Medulla oblongata (tissue), 1 donor: Measurements from ENCODE around the gene SETBP1.
A peak's percentile ranks its signal among the peaks of the same experiment; 100 is the strongest.

Experiments used
- DNase-seq: peaks from one replicate; pipeline ENCODE4 v3.0.0-alpha.2; 2015; ENCODE audit errors: extremely low spot score

SETBP1 gene

GRCh38 chr18:44816050-44816449 lies 135.4 kb downstream of the SETBP1 start:
- DNase-seq, result no peak

DNA sequence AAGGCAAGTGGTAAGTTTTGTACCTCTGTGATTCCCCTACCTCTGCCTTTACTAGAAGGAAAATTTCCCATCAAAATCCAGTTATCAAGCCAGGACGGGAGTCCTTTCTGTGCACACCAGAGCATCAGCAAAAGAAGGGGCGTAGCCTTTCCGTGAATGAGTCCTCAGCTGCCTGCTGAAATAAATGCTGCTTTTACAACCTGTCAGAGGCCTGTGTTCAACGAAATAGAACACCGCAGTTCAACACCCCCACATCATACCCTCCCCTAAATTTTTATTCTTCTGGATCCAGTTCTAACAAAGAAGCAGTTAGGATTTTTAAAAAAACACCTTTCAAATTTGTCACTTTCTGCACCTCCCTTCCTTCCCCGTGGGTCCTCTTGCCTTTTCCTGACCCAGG lies 135.8 kb downstream of the SETBP1 start:
- DNase-seq, result no peak

- DNase-seq, result no peak
These were observed 137.3 kb downstream of the SETBP1 start for GRCh38 chr18:44817831-44818473.

DNA sequence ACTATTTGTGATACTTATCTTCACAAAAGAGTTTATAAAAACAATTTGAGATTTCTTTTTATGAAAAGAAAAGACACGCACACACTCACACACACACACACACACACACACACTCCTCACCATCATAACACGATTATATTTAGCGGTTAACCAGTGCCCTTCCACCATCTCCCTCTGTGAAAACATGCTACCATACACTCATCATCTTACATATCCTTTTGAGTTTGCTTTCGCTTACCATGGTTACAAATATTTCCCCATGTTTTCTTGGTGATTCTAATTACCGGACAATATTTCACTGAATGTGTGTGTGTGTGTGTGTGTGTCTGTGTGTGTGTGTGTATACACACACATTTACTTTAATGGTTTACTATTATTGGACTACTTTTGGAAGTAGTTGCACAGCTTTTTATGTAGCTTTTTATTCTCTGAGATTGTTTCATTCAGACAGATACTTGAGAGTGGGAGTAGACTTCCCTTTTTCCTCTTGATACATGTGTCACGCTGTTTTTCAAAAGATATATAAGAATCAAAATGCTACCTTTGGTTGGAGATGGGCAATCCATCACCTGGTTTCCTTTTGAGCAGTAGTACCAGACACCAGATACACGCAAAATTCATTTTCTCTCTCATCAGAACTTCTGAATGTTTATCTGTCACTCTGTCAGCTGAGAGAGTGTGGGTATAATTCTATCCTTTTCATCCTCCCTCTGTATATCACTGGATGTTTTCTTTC lies 138.1 kb downstream of the SETBP1 start:
- no peak for DNase-seq

DNA sequence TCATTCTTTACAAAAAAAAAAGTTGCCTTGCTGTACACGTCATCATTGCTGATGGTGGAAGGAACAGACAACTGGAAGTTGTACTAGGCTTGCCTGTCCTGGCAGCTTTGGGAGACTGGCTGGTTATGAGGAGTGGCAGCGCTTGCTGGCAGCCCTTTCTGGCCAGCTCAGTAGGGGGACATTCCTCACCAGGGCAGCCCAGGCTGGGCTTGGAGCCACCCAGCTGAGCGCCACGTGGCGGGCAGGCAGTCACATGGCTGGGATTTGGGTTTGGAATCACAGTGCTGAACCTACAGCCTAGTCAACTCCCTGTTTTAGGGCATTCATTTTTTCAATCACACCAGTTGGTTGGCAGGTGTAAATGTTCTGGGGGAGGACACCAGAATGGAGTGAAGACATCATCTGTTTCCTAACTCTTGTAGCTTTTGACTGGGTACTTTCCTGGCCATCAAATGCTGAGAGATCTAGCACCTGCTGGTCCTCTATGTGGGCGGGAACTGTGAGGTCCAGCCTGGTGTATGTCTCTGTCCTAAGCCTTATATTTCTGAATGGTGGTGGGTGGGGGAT lies 139.3 kb downstream of the SETBP1 start:
- peak; percentile 57 for DNase-seq

GRCh38 chr18:44821924-44822323 lies 141.2 kb downstream of the SETBP1 start:
- no peak for DNase-seq

DNA sequence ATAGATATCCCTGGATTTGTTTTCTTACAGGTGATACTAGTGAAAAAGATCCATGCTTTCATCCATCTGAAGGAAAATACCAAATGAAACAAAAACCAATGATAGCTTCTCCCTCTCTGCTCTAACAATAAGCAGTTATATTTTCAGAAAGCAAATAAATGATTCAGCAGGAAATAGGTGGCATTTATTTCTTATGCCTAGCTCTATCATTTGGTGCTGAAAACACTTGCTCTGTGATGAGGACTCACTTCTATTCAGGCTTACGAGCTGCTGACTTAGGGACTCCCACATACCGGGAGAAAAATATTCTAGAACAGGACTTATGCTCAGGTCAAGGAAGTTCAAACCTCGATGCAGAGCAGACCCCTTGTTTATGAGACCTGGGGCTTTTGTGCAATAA lies 142.6 kb downstream of the SETBP1 start:
- DNase-seq, result no peak

GRCh38 chr18:44823782-44824181 lies 143.1 kb downstream of the SETBP1 start:
- DNase-seq, result no peak

DNA sequence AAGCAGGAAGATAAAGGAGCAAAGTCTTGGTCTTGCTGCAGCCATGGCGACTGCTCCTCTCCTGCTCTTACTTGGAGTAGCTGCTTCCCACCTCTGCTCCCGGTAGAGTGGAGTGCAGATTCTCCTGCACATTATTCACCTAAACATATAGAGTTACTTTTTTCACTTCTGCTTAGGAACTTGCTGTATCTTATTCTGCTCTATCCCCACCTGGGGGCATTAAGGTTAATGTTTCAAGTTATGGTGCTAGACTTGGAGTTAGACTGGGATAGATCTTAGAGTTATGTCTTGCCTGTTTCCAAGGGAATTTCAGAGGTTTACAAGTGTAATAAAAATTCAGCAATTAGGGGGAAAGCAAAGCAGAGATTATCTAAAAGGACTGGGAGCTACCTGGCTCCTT lies 144.2 kb downstream of the SETBP1 start:
- no peak for DNase-seq

DNA sequence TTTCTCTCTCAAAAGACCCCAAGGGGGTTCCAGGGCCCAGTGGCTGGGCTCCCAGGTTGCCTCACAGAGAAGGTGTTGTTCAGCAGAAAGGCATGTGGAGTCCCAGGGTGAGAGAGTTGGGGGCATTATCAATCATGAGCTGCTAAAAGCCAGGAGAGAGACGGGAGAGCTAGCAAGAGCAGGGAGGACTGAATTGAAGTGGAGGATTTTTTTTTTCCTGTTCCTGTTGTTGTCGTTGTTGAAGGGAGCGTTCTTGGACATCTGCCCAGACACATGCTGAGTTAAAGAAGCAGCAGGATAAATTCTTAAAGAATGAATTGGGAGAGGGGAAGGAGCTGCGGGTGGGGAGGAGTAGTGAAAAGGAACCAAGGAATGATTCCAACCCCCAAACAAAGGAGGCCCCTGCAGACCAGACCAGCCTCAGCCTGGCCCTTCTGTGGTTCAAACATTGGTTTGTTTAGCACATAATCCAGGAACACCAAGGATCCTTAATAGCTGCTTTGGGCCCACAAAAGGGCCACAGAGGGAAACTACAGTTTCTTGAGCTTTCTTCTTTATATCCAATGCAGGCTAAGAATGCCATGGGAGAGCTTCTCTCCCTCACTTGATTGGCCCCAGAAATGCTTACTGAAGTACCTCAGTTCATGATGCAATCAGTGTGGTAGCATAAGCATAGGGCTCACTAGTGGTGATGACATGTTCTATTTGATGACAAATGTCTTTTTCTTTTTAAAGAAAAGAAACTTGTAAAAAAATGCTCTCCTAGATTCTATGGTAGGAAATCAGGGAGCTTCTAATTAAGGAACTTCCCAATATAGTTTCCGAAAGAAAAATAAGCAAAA lies 146.0 kb downstream of the SETBP1 start:
- peak; percentile 87 for DNase-seq

GRCh38 chr18:44828080-44828479 lies 147.4 kb downstream of the SETBP1 start:
- DNase-seq, result no peak

DNA sequence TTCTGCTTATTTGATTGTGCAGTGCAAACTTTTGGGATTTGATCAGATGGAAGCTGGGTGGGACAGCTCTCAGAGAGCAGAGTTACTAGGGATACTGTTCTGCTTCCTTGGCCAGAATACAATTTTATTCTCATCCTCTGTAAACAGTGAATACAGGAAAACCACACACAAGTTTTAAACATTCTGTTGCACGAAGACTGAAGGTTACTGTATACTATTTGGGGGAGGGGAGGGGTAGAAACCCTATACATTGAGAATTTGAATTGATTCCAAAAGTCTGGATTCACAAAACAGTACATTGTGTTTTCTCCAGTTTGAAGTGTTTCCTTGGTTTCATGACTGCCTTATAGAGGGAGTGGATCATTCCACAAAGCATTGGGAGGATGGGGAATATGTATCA lies 149.9 kb downstream of the SETBP1 start:
- DNase-seq, result no peak

DNA sequence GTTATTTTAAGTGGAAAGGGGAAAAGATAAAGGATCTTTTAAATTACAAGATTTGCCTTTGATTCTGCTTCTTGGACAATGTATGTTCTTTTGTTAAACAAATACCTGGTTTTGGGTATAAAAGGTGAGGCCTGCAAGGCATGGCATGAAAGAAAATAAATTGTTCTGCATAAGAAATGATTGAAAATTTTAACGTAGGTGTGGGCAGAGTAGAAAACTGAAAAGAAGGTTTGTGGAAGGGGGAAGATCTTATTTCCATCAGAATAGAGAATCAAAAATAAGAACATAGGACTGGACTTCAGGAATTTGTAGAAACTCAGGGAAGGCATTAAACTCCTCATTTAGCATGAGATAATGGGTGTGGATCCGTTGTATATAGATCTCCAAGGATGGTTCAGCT lies 153.1 kb downstream of the SETBP1 start:
- no peak for DNase-seq

GRCh38 chr18:44834867-44835469 lies 154.3 kb downstream of the SETBP1 start:
- DNase-seq, result no peak

DNA sequence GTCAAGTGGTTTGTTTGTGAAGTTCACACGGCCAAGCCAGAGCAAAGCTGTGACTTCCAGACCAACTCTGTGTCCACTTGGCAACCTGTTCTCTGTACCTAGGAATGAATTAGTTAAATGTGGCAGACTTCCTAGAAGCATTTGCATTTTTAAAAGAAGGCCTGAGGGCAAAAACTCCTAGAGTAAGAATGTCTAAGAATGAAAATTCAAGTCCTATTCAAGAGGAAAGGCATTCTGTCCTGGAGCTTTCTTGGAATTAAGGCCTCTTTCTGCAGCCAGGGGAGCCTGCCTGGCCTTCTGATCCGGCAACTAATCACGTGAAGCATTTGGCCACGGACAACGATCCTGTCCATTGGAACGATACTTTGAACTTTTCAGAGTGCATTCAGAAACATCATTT lies 155.0 kb downstream of the SETBP1 start:
- peak; percentile 73 for DNase-seq

- no peak for DNase-seq
These were observed 155.6 kb downstream of the SETBP1 start for GRCh38 chr18:44836263-44836662.

DNA sequence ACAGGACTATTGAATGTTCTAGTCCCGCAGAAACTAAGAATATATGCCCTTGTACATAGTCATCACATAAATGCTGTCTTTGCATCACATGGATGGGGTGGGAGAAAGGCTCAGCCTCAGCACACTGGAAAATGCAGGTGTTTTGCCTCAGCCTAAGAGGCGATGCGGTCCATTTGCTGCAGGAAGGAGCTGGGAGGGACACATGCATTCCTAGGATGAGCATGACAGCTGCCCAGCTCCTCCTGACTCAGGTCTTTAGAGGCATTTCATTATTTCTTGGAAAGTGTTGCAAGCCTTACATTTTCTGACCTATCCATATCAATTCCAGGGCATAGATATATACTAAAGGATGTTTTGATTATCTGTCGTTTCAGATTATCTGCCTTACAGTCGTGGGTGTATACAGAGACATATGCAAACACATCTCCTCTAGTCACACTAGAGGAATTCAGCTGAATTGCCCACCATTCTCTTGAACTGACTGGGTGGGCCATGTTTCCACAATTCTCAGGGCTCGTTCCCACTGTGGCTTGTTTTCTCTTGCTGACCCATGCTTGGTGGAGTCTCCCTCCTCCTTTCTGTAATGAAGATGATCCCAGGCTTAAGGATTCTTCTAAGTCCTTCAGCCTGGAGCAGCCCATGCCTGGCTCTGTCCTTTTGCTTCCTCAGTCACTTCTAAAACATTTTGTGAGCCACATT lies 156.9 kb downstream of the SETBP1 start:
- no peak for DNase-seq

DNA sequence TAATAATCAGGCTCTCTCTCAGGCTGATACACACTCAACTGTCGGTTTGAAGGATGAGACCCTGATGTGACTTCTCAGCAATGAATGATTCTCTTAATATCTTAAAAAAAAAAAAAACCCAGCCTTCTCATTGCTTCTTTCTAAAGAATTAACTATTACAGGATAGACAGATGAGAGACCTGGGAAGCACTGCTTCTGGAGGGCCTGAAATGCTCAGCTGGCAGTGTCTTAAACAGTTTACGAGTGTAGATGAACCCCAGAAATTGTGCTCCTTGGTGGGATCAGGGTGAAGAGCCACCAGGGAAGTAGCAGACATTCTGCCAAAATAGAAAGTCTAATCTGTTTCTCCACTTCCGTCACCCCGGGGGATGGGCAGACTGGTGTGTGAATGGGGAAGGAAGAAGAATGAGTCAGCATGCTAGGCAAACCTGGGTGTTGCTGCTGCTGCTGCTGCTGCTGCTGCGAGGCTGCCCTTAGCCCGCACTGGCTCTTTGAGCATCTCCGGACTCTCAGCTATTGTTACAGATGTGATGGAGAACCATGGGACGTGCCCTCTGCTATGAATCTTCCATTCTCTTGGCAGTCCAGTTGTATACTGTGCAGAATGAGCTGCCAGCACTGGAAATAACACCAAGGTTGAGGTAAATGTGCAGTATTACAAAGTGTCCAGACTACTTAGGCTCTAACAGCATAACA lies 158.4 kb downstream of the SETBP1 start:
- DNase-seq, result peak; percentile 82

GRCh38 chr18:44840058-44840790 lies 159.5 kb downstream of the SETBP1 start:
- no peak for DNase-seq

GRCh38 chr18:44841221-44841620 lies 160.5 kb downstream of the SETBP1 start:
- DNase-seq, result no peak
